HepG2 (cell line): ENCODE results near the gene TNNT1. TPM values are rescaled to one million over a fixed set of nuclear protein-coding genes. Genes with fewer than 3 reads are reported as not detected.

ENCODE experiments used
- ATF6 ChIP-seq: sonication (generic); formaldehyde crosslinking; conservative IDR thresholded peaks from 2 replicates; pipeline ENCODE4 v1.4.0; 2020; ENCODE audit warnings: missing genetic modification reagents
- CCDC6 ChIP-seq: sonication (generic); formaldehyde crosslinking; IDR thresholded peaks from 2 replicates; pipeline ENCODE4 v1.8.1; 2022; ENCODE audit warnings: mild to moderate bottlenecking, missing genetic modification reagents, moderate library complexity
- CHD2 ChIP-seq: IDR thresholded peaks from 2 replicates; pipeline ENCODE4 v1.6.1; 2011; ENCODE audit warnings: low read depth, low read length, improper control_type of control experiment
- CHD4 ChIP-seq: fragments of 200-600 bp; sonication (generic); IDR thresholded peaks from 2 replicates; pipeline ENCODE4 v1.7.0; 2017; ENCODE audit warnings: mild to moderate bottlenecking, low read length, borderline replicate concordance
- EHMT2 ChIP-seq: fragments of 200-600 bp; sonication (generic); IDR thresholded peaks from 2 replicates; pipeline ENCODE4 v1.7.0; 2017; ENCODE audit warnings: antibody characterized with exemption, low read depth, low read length, borderline replicate concordance
- GABPA ChIP-seq, 2 experiments: IDR thresholded peaks; 2 replicates each; pipeline ENCODE4 v1.6.1; 2011 to 2016; ENCODE audit warnings: low read depth in 2 of 2, low read length in 1 of 2, missing biosample characterization in 1 of 2, missing genetic modification characterization in 1 of 2
- HES4 ChIP-seq: sonication (generic); formaldehyde crosslinking; IDR thresholded peaks from 2 replicates; pipeline ENCODE4 v1.9.0; 2021; ENCODE audit warnings: mild to moderate bottlenecking, missing genetic modification reagents, borderline replicate concordance
- MTF2 ChIP-seq: sonication (generic); formaldehyde crosslinking; IDR thresholded peaks from 2 replicates; pipeline ENCODE4 v1.5.0; 2020; ENCODE audit warnings: missing genetic modification reagents, borderline replicate concordance
- PRMT3 ChIP-seq: sonication (generic); formaldehyde crosslinking; IDR thresholded peaks from 2 replicates; pipeline ENCODE4 v1.8.1; 2022; ENCODE audit warnings: low read depth, mild to moderate bottlenecking, moderate library complexity, missing genetic modification reagents, borderline replicate concordance
- RORA ChIP-seq: sonication (generic); formaldehyde crosslinking; IDR thresholded peaks from 2 replicates; pipeline ENCODE4 v1.5.0; 2020; ENCODE audit warnings: mild to moderate bottlenecking, missing genetic modification reagents, moderate library complexity
- SETDB1 ChIP-seq: sonication (generic); formaldehyde crosslinking; IDR thresholded peaks from 2 replicates; pipeline ENCODE4 v1.5.1; 2020; ENCODE audit warnings: missing genetic modification reagents, mild to moderate bottlenecking, borderline replicate concordance
- SMYD3 ChIP-seq: sonication (generic); formaldehyde crosslinking; IDR thresholded peaks from 2 replicates; pipeline ENCODE4 v1.8.1; 2023; ENCODE audit warnings: mild to moderate bottlenecking, missing genetic modification reagents
- SP2 ChIP-seq: sonication (generic); formaldehyde crosslinking; IDR thresholded peaks from 2 replicates; pipeline ENCODE4 v1.5.1; 2020; ENCODE audit warnings: mild to moderate bottlenecking, missing genetic modification reagents
- TIGD3 ChIP-seq: sonication (generic); formaldehyde crosslinking; IDR thresholded peaks from 2 replicates; pipeline ENCODE4 v1.5.1; 2020; ENCODE audit warnings: mild to moderate bottlenecking, missing genetic modification reagents, borderline replicate concordance
- TRAFD1 ChIP-seq: sonication (generic); formaldehyde crosslinking; IDR thresholded peaks from 2 replicates; pipeline ENCODE4 v1.5.1; 2020; ENCODE audit warnings: missing genetic modification reagents, mild to moderate bottlenecking, borderline replicate concordance
- ZMYM3 ChIP-seq: sonication (generic); formaldehyde crosslinking; IDR thresholded peaks from 2 replicates; pipeline ENCODE4 v1.5.1; 2020; ENCODE audit warnings: mild to moderate bottlenecking, missing genetic modification reagents
- ZNF20 ChIP-seq: sonication (generic); formaldehyde crosslinking; IDR thresholded peaks from 2 replicates; pipeline ENCODE4 v1.4.0; 2020; ENCODE audit warnings: mild to moderate bottlenecking, moderate library complexity, missing genetic modification reagents
- ZNF282 ChIP-seq: fragments of 450-650 bp; IDR thresholded peaks from 2 replicates; pipeline ENCODE4 v1.6.1; 2018; ENCODE audit not compliant: partially characterized antibody
- ZNF34 ChIP-seq: sonication (generic); formaldehyde crosslinking; IDR thresholded peaks from 2 replicates; pipeline ENCODE4 v1.4.0; 2020; ENCODE audit warnings: mild to moderate bottlenecking, missing genetic modification reagents, borderline replicate concordance
- ZNF772 ChIP-seq: sonication (generic); formaldehyde crosslinking; IDR thresholded peaks from 2 replicates; pipeline ENCODE4 v1.5.0; 2020; ENCODE audit warnings: mild to moderate bottlenecking, missing genetic modification reagents
- ZNF800 ChIP-seq: sonication (generic); formaldehyde crosslinking; IDR thresholded peaks from 2 replicates; pipeline ENCODE4 v1.4.0; 2020; ENCODE audit warnings: missing genetic modification reagents
- ZSCAN29 ChIP-seq: sonication (generic); formaldehyde crosslinking; conservative IDR thresholded peaks from 2 replicates; pipeline ENCODE4 v1.4.0; 2020; ENCODE audit warnings: mild to moderate bottlenecking, missing genetic modification reagents
- ZSCAN9 ChIP-seq: IDR thresholded peaks from 2 replicates; pipeline ENCODE4 v1.6.1; 2016; ENCODE audit warnings: borderline replicate concordance
- polyA plus RNA-seq, 8 experiments: library from polyadenylated mRNA; depleted of rRNA in 3 of 8; stranded (reverse) in 7 of 8; unstranded in 1 of 8; fragments of >200 nt; fragmentation: Illumina TruSeq in 4 of 8; extraction: Trizol in 4 of 8; gene quantifications; 2 replicates each; pipeline versions ENCODE4 v1.2.1 to v1.2.3, GENCODE V29; 2011 to 2016; ENCODE audit warnings: low read depth in 4 of 8, missing spikeins in 1 of 8, mixed read lengths in 1 of 8; ENCODE audit not compliant: insufficient read depth in 1 of 8
- total RNA-seq, 5 experiments: library from RNA; depleted of rRNA; stranded (reverse); fragments of >200 nt; fragmentation: Illumina TruSeq; extraction: Trizol; gene quantifications; 2 replicates each; pipeline ENCODE4 v1.2.3, GENCODE V29; 2016; ENCODE audit warnings: low read depth in 1 of 5

The TNNT1 gene
- total and polyA plus RNA-seq, 2 of the 13 experiments (the other 11 are each of a cell fraction or from before 2014, with no cell fraction given), result 1.3 to 2.4 TPM

GRCh38 chr19:55160128-55160985, 11.4 kb upstream of the TNNT1 start (continued):
- TF ChIP-seq CHD4 (no peak), SETDB1 (CRISPR knock-in tag) (no peak), ZSCAN9 (CRISPR knock-in tag) (no peak), ATF6 (CRISPR knock-in tag) (no peak), ZNF34 (no peak), EHMT2 (no peak), ZNF772 (no peak), CCDC6 (no peak), SP2 (CRISPR knock-in tag) (no peak), ZSCAN29 (CRISPR knock-in tag) (no peak), TRAFD1 (CRISPR knock-in tag) (no peak), MTF2 (CRISPR knock-in tag) (no peak), ZMYM3 (CRISPR knock-in tag) (peak; percentile 48; the same call in 1 of the 2 replicates), TIGD3 (CRISPR knock-in tag) (no peak), SMYD3 (CRISPR knock-in tag) (no peak), GABPA (IDR thresholded peaks at IDR 0.05; ENCODE audit: low read depth, low read length) (no peak), GABPA (CRISPR knock-in tag; IDR thresholded peaks at IDR 0.05; ENCODE audit: low read depth) (no peak), RORA (CRISPR knock-in tag) (no peak), ZNF20 (CRISPR knock-in tag) (no peak), ZNF800 (CRISPR knock-in tag) (no peak), CHD2 (no peak), HES4 (CRISPR knock-in tag) (no peak), ZNF282 (no peak), PRMT3 (CRISPR knock-in tag) (no peak)
